Natural killer cell treated with Interleukin-12 subunit alpha and Interleukin-12 subunit beta and Interleukin-15 and Interleukin-18, amount 100 ng/mL, for 72 hours (primary cell): Measurements from ENCODE around the gene SMOC2. TPM values are rescaled to one million over a fixed set of nuclear protein-coding genes. Genes with fewer than 3 reads are reported as not detected.

Experiments used
- ATAC-seq, 2 donors: fragments of 150-1000 bp; cut with Tn5 transposase in 1 of 2; sonication (Bioruptor Pico), chemical (Tn5 transposase) in 1 of 2; 2 replicates each; pipeline ENCODE4 v1.10.0; 2021
- DNase-seq: peaks from one replicate; pipeline ENCODE4 v3.0.0; 2022; ENCODE audit warnings: low spot score
- H3K27ac Mint-ChIP-seq, 2 donors: 1 replicate in 1 of 2; 2 replicates in 1 of 2; pipeline ENCODE4 v1.8.0; 2022; ENCODE audit warnings: mixed read lengths in 2 of 2, mild to moderate bottlenecking in 1 of 2, moderate library complexity in 1 of 2
- H3K27me3 Mint-ChIP-seq, 2 donors: 1 replicate in 1 of 2; 2 replicates in 1 of 2; pipeline ENCODE4 v1.8.0; 2022; ENCODE audit warnings: mixed read lengths in 2 of 2
- H3K36me3 Mint-ChIP-seq: one replicate; pipeline ENCODE4 v1.8.0; 2022; ENCODE audit warnings: mixed read lengths
- H3K4me1 Mint-ChIP-seq, 2 donors: 1 replicate in 1 of 2; 2 replicates in 1 of 2; pipeline ENCODE4 v1.8.0; 2022; ENCODE audit warnings: low read depth in 2 of 2, mixed read lengths in 2 of 2, mild to moderate bottlenecking in 1 of 2
- H3K4me3 Mint-ChIP-seq: one replicate; pipeline ENCODE4 v1.8.0; 2022; ENCODE audit warnings: mixed read lengths
- H3K9me3 Mint-ChIP-seq: 2 replicates; pipeline ENCODE4 v1.8.0; 2022; ENCODE audit warnings: mixed read lengths
- total RNA-seq, 2 donors: library from RNA; stranded (reverse); gene quantifications; one replicate each; pipeline ENCODE4 v1.2.3, GENCODE V29; 2022

The SMOC2 gene
- total RNA-seq, 2 donors from 2014 or later: not detected

GRCh38 chr6:168542301-168542700, 101.3 kb downstream of the SMOC2 start:
- Mint-ChIP-seq H3K36me3 (no peaks in the 10 kb centered on the region), H3K9me3 (no peaks in the 10 kb centered on the region), H3K4me1 (no peaks in the 10 kb centered on the region), H3K4me3 (no peak overlapping the region), H3K27me3 (peaks cover 5 to 30% of the 10 kb centered on the region in 2 donors), H3K27ac (no peak overlapping the region)
- DNase-seq (no peak), ATAC-seq (no peak)

GRCh38 chr6:168545428-168545827, 104.4 kb downstream of the SMOC2 start:
- Mint-ChIP-seq H3K4me1 (no peaks in the 10 kb centered on the region), H3K4me3 (no peak overlapping the region), H3K27ac (no peak overlapping the region), H3K9me3 (no peaks in the 10 kb centered on the region), H3K27me3 (peaks cover 5 to 22% of the 10 kb centered on the region in 2 donors), H3K36me3 (no peaks in the 10 kb centered on the region)
- DNase-seq: no peak
- ATAC-seq: peak in 1 of 2 donors; percentile 16

DNA sequence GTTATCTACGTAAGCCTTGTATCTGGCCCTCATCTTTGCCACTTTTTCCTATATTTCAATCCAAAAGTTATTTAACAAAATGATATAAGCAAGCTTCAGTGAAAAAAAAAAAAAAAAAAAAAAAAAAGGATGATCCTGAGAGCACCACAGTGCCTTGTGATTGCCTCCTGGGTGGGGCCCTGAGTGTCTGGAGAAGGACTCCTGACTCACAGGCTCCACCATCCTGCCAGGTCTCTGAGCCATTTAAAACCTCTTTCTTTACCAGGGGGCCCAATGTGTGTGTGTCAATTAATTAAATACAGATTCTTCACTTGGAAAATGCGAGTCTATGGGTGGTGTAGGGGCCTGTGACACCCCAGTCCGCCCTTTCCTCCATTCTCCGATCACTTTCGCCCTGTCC, 105.2 kb downstream of the SMOC2 start:
- Mint-ChIP-seq H3K27ac (no peak overlapping the region), H3K27me3 (peaks cover 2 to 15% of the 10 kb centered on the region in 2 donors), H3K36me3 (no peaks in the 10 kb centered on the region), H3K4me3 (no peak overlapping the region), H3K4me1 (no peaks in the 10 kb centered on the region), H3K9me3 (no peaks in the 10 kb centered on the region)
- ATAC-seq: peak in 1 of 2 donors; percentile 28
- DNase-seq: no peak

DNA sequence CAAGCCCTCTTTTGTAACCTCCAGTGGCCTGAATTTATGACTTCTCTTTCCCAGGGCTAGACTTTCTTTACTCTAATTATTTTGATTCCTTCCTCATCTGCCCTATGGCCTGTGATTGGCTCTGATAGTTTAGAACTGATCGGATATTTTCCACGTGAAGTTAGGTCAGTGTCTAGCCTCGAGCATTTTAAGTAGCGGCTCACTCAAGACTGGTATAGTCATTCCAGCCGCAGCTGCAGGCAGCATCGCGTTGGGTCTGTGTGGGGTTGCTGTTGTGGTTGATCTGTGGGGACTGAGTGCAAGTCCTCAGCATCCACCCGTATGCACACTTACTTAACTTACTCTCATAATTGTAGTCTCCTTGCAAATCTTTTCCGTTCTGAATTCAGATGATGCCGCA, 105.7 kb downstream of the SMOC2 start:
- no peaks in the 10 kb centered on the region for H3K4me1 Mint-ChIP-seq
- ATAC-seq (peak in 1 of 2 donors; percentile 53), DNase-seq (no peak)
- no peak overlapping the region for H3K4me3 Mint-ChIP-seq
- H3K27ac Mint-ChIP-seq: no peak overlapping the region
- H3K9me3 Mint-ChIP-seq: no peaks in the 10 kb centered on the region
- peaks cover 0 to 10% of the 10 kb centered on the region in 2 donors for H3K27me3 Mint-ChIP-seq
- no peaks in the 10 kb centered on the region for H3K36me3 Mint-ChIP-seq

DNA sequence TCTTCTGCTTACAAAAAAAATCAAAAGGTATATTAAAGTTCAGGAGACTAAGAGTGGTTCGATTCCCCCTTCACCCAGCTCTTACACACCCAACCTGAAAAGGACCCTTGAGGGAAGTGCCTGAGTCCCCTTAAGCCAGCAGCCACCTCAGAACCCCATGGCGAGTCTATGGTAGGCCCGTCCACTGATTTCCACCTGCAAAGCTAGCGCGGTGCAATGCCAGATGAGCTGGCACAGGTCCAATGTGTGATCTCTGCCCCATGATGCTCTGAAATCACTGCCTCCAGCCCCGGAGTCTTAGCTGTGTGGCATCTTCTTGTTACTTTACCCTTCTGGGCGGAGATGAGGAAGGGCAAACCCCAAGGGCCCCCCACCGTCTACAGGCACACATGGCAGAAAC, 109.3 kb downstream of the SMOC2 start:
- Mint-ChIP-seq H3K27ac (no peak overlapping the region), H3K4me1 (no peaks in the 10 kb centered on the region), H3K36me3 (no peaks in the 10 kb centered on the region), H3K9me3 (no peaks in the 10 kb centered on the region), H3K4me3 (no peak overlapping the region), H3K27me3 (peaks cover 0 to 7% of the 10 kb centered on the region in 2 donors)
- ATAC-seq: no peak
- no peak for DNase-seq

DNA sequence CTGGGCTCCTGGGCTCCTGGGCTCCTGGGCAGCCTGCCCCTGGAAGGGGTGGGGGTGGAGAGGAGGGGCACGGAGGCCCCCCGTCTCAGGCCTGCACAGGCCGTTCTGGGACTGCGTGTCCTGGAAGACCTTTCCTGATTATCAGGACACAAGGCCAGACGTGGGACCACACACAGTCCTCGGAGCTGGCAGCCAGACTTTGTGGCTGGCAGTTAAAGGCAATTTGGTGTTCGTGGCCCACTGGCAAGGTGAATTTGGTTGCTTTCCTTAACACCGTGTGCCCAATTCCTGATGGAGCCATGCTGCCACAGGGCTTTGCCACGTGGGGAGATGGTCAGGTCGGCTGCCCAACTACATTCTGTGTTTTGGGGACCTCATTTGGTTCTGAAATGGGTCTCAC, 113.5 kb downstream of the SMOC2 start:
- no peaks in the 10 kb centered on the region for H3K9me3 Mint-ChIP-seq

GRCh38 chr6:168554898-168555617, 114.1 kb downstream of the SMOC2 start:
- no peaks in the 10 kb centered on the region for H3K36me3 Mint-ChIP-seq
- no peak for ATAC-seq
- no peaks in the 10 kb centered on the region for H3K9me3 Mint-ChIP-seq
- DNase-seq: no peak
- no peaks in the 10 kb centered on the region for H3K27me3 Mint-ChIP-seq
- no peaks in the 10 kb centered on the region for H3K4me1 Mint-ChIP-seq
- no peak overlapping the region for H3K27ac Mint-ChIP-seq
- H3K4me3 Mint-ChIP-seq: no peak overlapping the region

More for the DNA sequence above, 113.5 kb downstream of the SMOC2 start:
- ATAC-seq (peak in 1 of 2 donors; percentile 59), DNase-seq (no peak)
- Mint-ChIP-seq H3K27ac (no peak overlapping the region), H3K4me3 (no peak overlapping the region), H3K27me3 (no peaks in the 10 kb centered on the region), H3K4me1 (no peaks in the 10 kb centered on the region), H3K36me3 (no peaks in the 10 kb centered on the region)

GRCh38 chr6:168555618-168556273, 114.8 kb downstream of the SMOC2 start:
- no peaks in the 10 kb centered on the region for H3K9me3 Mint-ChIP-seq
- ATAC-seq: peak; percentile 20 to 36
- no peaks in the 10 kb centered on the region for H3K36me3 Mint-ChIP-seq

GRCh38 chr6:168557512-168557911, 116.5 kb downstream of the SMOC2 start:
- H3K36me3 Mint-ChIP-seq: no peaks in the 10 kb centered on the region
- H3K9me3 Mint-ChIP-seq: no peaks in the 10 kb centered on the region
- no peaks in the 10 kb centered on the region for H3K4me1 Mint-ChIP-seq
- no peak overlapping the region for H3K27ac Mint-ChIP-seq
- ATAC-seq: no peak
- no peak overlapping the region for H3K4me3 Mint-ChIP-seq
- H3K27me3 Mint-ChIP-seq: no peaks in the 10 kb centered on the region
- DNase-seq: no peak

More at GRCh38 chr6:168555618-168556273, 114.8 kb downstream of the SMOC2 start:
- H3K4me1 Mint-ChIP-seq: no peaks in the 10 kb centered on the region
- DNase-seq: no peak
- no peak overlapping the region for H3K4me3 Mint-ChIP-seq
- H3K27ac Mint-ChIP-seq: no peak overlapping the region
- no peaks in the 10 kb centered on the region for H3K27me3 Mint-ChIP-seq

DNA sequence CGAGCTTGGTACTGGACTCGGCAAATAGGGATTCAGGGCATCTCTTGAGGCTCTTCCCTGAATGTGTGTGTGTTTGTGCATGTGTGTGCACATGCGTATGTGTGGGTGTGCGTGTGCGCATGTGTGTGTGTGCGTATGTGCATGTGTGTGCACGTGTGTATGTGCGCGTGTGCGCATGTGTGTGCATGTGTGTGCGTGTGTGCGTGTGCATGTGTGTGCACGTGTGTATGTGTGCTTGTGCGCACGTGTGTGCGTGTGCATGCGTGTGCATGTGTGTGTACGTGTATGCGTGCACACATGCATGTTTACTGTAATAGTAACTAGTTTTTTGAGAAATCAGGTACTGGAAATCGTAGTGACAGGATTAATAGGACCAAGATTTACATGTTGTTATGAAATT, 117.7 kb downstream of the SMOC2 start:
- Mint-ChIP-seq H3K4me3 (no peak overlapping the region), H3K36me3 (no peaks in the 10 kb centered on the region), H3K27me3 (peaks cover 0 to 2% of the 10 kb centered on the region in 2 donors), H3K9me3 (no peaks in the 10 kb centered on the region), H3K4me1 (no peaks in the 10 kb centered on the region), H3K27ac (no peak overlapping the region)
- ATAC-seq (no peak), DNase-seq (no peak)

GRCh38 chr6:168559574-168560098, 118.7 kb downstream of the SMOC2 start:
- Mint-ChIP-seq H3K9me3 (no peaks in the 10 kb centered on the region), H3K27me3 (peaks cover 0 to 6% of the 10 kb centered on the region in 2 donors), H3K27ac (no peak overlapping the region), H3K4me3 (no peak overlapping the region), H3K4me1 (no peaks in the 10 kb centered on the region), H3K36me3 (no peaks in the 10 kb centered on the region)
- DNase-seq (no peak), ATAC-seq (no peak)

- Mint-ChIP-seq H3K27me3 (peaks cover 0 to 6% of the 10 kb centered on the region in 2 donors), H3K9me3 (no peaks in the 10 kb centered on the region), H3K36me3 (no peaks in the 10 kb centered on the region), H3K27ac (no peak overlapping the region), H3K4me1 (no peaks in the 10 kb centered on the region), H3K4me3 (no peak overlapping the region)
- no peak for ATAC-seq
- DNase-seq: no peak
These were observed 119.1 kb downstream of the SMOC2 start for GRCh38 chr6:168560126-168560525.

DNA sequence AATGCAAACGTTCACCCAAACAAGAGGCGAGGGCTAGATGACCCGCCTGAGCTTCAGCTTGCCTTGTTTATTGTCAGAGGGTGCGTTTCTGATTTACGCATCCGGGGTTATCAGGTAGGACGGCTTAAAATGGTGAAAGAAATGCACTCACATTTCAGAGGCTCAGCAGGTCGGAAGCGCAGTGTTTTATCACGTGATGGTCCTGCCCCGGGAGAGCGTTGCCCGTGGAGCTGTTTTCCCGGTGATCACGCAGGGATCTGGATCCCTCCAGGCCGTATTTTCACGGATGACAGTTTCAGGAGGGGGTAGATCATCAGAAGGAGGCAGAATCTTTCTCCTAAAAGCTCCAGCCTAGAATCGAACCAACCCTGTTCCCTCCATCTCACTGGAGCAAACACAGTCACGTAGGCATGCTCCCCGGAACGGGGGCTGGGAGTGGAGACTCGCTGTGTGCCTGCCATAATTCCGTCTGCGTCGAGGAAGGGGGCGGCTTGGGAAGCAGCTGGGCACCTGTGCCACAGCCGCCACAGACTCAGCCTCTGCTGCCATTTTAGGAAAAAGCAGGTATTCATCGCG, 121.7 kb downstream of the SMOC2 start:
- H3K27me3 Mint-ChIP-seq: peaks cover 0 to 8% of the 10 kb centered on the region in 2 donors
- no peaks in the 10 kb centered on the region for H3K36me3 Mint-ChIP-seq
- no peak overlapping the region for H3K27ac Mint-ChIP-seq
- ATAC-seq: no peak
- H3K4me1 Mint-ChIP-seq: no peaks in the 10 kb centered on the region
- H3K9me3 Mint-ChIP-seq: no peaks in the 10 kb centered on the region
- no peak overlapping the region for H3K4me3 Mint-ChIP-seq
- DNase-seq: no peak

- H3K9me3 Mint-ChIP-seq: no peaks in the 10 kb centered on the region
- H3K27me3 Mint-ChIP-seq: peaks cover 0 to 9% of the 10 kb centered on the region in 2 donors
- H3K4me3 Mint-ChIP-seq: no peak overlapping the region
- no peaks in the 10 kb centered on the region for H3K36me3 Mint-ChIP-seq
- no peak for DNase-seq
- no peaks in the 10 kb centered on the region for H3K4me1 Mint-ChIP-seq
- H3K27ac Mint-ChIP-seq: no peak overlapping the region
- ATAC-seq: no peak
These were observed 122.7 kb downstream of the SMOC2 start for GRCh38 chr6:168563656-168564055.
